ENCODE measurements around the gene CTDSPL2.
"Not testable (repeated sequence)": the region's sequence is repeated elsewhere in the genome, so short reads cannot be mapped to it uniquely, and the experiment has no call there.

CTDSPL2 gene

GRCh38 chr15:44541282-44541958 lies 114.0 kb downstream of the CTDSPL2 start:
- no peak for DNase-seq (ENCODE audit: low read depth)

- DNase-seq (ENCODE audit: low read depth) = no peak
Observed at GRCh38 chr15:44542596-44542995, 115.2 kb downstream of the CTDSPL2 start.

- not testable (repeated sequence) for DNase-seq (ENCODE audit: low read depth)
Observed at GRCh38 chr15:44544745-44545144, 117.3 kb downstream of the CTDSPL2 start.

GRCh38 chr15:44545913-44546802 lies 118.7 kb downstream of the CTDSPL2 start:
- no peak for DNase-seq (ENCODE audit: low read depth)

GRCh38 chr15:44549152-44549551 lies 121.7 kb downstream of the CTDSPL2 start:
- DNase-seq (ENCODE audit: low read depth) = not testable (repeated sequence)

GRCh38 chr15:44550256-44550655 lies 122.8 kb downstream of the CTDSPL2 start:
- DNase-seq (ENCODE audit: low read depth) = no peak

- no peak for DNase-seq (ENCODE audit: low read depth)
Observed at GRCh38 chr15:44550734-44551133, 123.3 kb downstream of the CTDSPL2 start.

GRCh38 chr15:44554934-44555723 lies 127.7 kb downstream of the CTDSPL2 start:
- no peak for DNase-seq (ENCODE audit: low read depth)

- not testable (repeated sequence) for DNase-seq (ENCODE audit: low read depth)
Observed at GRCh38 chr15:44560926-44561325, 133.5 kb downstream of the CTDSPL2 start.

- DNase-seq (ENCODE audit: low read depth) = no peak
Observed at GRCh38 chr15:44565387-44566154, 138.1 kb downstream of the CTDSPL2 start.

GRCh38 chr15:44566155-44566540 lies 138.7 kb downstream of the CTDSPL2 start:
- no peak for DNase-seq (ENCODE audit: low read depth)

- DNase-seq (ENCODE audit: low read depth) = no peak
Observed at GRCh38 chr15:44568338-44568737, 140.9 kb downstream of the CTDSPL2 start.

GRCh38 chr15:44569316-44569715 lies 141.9 kb downstream of the CTDSPL2 start:
- DNase-seq (ENCODE audit: low read depth) = no peak

GRCh38 chr15:44570361-44570760 lies 142.9 kb downstream of the CTDSPL2 start:
- DNase-seq (ENCODE audit: low read depth) = no peak

- no peak for DNase-seq (ENCODE audit: low read depth)
Observed at GRCh38 chr15:44573386-44573785, 146.0 kb downstream of the CTDSPL2 start.

GRCh38 chr15:44574734-44575133 lies 147.3 kb downstream of the CTDSPL2 start:
- DNase-seq (ENCODE audit: low read depth) = no peak

Data from T follicular helper cell (primary cell).